HepG2 (cell line): ENCODE measurements around the gene NKX2-2. TPM values are rescaled to one million over a fixed set of nuclear protein-coding genes. Genes with fewer than 3 reads are reported as not detected.

ENCODE experiments used
- AHR ChIP-seq: IDR thresholded peaks from 2 replicates; pipeline ENCODE4 v1.6.1; 2018; ENCODE audit warnings: missing genetic modification reagents, missing compliant biosample characterization
- CBX2 ChIP-seq, 2 experiments: fragments of 200-600 bp in 1 of 2; sonication (generic); formaldehyde crosslinking in 1 of 2; IDR thresholded peaks; 2 replicates each; pipeline versions ENCODE4 v1.7.0 to v1.8.1; 2018 to 2022; ENCODE audit warnings: low read depth in 2 of 2, low read length in 1 of 2, mild to moderate bottlenecking in 1 of 2, missing genetic modification reagents in 1 of 2
- EZH2 ChIP-seq: conservative IDR thresholded peaks from 2 replicates; pipeline ENCODE4 v1.6.1; 2012; ENCODE audit warnings: mild to moderate bottlenecking, low read depth, low read length, moderate library complexity
- HNF4G ChIP-seq, 2 experiments: sonication (generic) in 1 of 2; formaldehyde crosslinking in 1 of 2; IDR thresholded peaks; 2 replicates each; pipeline versions ENCODE4 v1.4.0 to v1.6.1; 2011 to 2020; ENCODE audit warnings: borderline replicate concordance in 2 of 2, low read depth in 2 of 2, mild to moderate bottlenecking in 2 of 2, low read length in 1 of 2, missing genetic modification reagents in 1 of 2, moderate library complexity in 1 of 2
- REPIN1 ChIP-seq: sonication (generic); formaldehyde crosslinking; IDR thresholded peaks from 2 replicates; pipeline ENCODE4 v1.8.0; 2022; ENCODE audit warnings: missing genetic modification reagents, low read depth, mild to moderate bottlenecking, borderline replicate concordance
- ZNF501 ChIP-seq: sonication (generic); formaldehyde crosslinking; IDR thresholded peaks from 2 replicates; pipeline ENCODE4 v1.5.1; 2020; ENCODE audit warnings: mild to moderate bottlenecking, moderate library complexity, missing genetic modification reagents
- ZSCAN30 ChIP-seq: sonication (generic); formaldehyde crosslinking; IDR thresholded peaks from 2 replicates; pipeline ENCODE4 v1.5.0; 2020; ENCODE audit warnings: mild to moderate bottlenecking, missing genetic modification reagents
- polyA plus RNA-seq, 8 experiments: library from polyadenylated mRNA; depleted of rRNA in 3 of 8; stranded (reverse) in 7 of 8; unstranded in 1 of 8; fragments of >200 nt; fragmentation: Illumina TruSeq in 4 of 8; extraction: Trizol in 4 of 8; gene quantifications; 2 replicates each; pipeline versions ENCODE4 v1.2.1 to v1.2.3, GENCODE V29; 2011 to 2016; ENCODE audit warnings: low read depth in 4 of 8, missing spikeins in 1 of 8, mixed read lengths in 1 of 8; ENCODE audit not compliant: insufficient read depth in 1 of 8
- total RNA-seq, 5 experiments: library from RNA; depleted of rRNA; stranded (reverse); fragments of >200 nt; fragmentation: Illumina TruSeq; extraction: Trizol; gene quantifications; 2 replicates each; pipeline ENCODE4 v1.2.3, GENCODE V29; 2016; ENCODE audit warnings: low read depth in 1 of 5
- TF ChIP-seq, protein P1 (sequence below): sonication (generic); formaldehyde crosslinking; IDR thresholded peaks from 2 replicates; pipeline ENCODE4 v1.4.0; 2020; ENCODE audit warnings: mild to moderate bottlenecking, missing genetic modification reagents
- TF ChIP-seq, protein P2 (sequence below): IDR thresholded peaks from 2 replicates; pipeline ENCODE4 v1.6.1; 2016; ENCODE audit warnings: missing biosample characterization, missing genetic modification reagents, low read depth
- TF ChIP-seq, protein P3 (sequence below): IDR thresholded peaks from 2 replicates; pipeline ENCODE4 v1.6.1; 2012; ENCODE audit warnings: low read length, improper control_type of control experiment
- TF ChIP-seq, protein P4 (sequence below): sonication (generic); formaldehyde crosslinking; IDR thresholded peaks from 2 replicates; pipeline ENCODE4 v1.8.0; 2022; ENCODE audit warnings: mild to moderate bottlenecking, missing genetic modification reagents; ENCODE audit not compliant: insufficient replicate concordance
- TF ChIP-seq, protein P5 (sequence below): sonication (generic); formaldehyde crosslinking; IDR thresholded peaks from 2 replicates; pipeline ENCODE4 v1.4.0; 2020; ENCODE audit warnings: missing genetic modification reagents, borderline replicate concordance

Gene NKX2-2
- total and polyA plus RNA-seq, 2 of the 13 experiments (the other 11 are each of a cell fraction or from before 2014, with no cell fraction given), result not detected

DNA sequence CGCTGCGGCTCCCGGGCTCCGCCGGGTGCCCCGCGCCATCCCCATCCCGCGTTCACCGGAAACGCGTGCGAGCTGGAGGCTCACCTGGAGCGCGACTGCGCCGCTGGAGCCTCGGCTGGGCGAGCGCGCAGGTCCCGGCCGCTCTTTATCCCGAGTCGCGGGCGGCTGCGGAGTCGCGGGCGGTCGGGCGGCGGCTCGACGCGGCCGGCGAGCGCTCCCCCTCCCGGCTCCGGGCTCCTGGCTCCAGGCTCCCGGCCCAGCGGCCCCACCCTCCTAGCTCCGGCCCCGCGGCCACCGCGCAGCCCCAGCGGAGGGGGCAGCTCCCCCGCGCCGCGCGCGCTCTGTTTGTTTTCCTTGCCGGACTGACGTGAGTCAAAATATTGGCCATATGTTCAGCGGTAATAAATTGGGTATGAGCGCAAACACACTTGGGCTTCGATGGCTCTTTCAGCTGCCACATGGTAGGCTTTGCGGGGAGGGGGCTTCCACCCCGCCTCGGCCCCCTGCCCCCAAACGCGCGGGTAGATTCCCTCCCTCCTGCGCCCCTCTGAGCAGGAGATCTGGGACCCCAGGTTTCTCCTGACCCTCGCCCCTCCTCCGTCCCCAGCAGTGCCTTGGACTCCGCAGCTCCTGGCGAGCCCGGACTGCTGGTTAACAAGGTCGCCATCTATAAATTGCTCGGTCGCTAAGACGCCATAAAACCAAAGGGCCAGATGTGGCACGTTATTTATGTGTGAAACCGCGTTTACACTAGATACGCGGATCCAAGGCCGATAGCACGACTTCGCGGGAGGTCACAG lies 8.8 kb upstream of the NKX2-2 start (continued):
- TF ChIP-seq, protein P1, sequence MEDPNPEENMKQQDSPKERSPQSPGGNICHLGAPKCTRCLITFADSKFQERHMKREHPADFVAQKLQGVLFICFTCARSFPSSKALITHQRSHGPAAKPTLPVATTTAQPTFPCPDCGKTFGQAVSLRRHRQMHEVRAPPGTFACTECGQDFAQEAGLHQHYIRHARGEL, result no peak
- TF ChIP-seq EZH2, result peak; percentile 84
- TF ChIP-seq, protein P2, sequence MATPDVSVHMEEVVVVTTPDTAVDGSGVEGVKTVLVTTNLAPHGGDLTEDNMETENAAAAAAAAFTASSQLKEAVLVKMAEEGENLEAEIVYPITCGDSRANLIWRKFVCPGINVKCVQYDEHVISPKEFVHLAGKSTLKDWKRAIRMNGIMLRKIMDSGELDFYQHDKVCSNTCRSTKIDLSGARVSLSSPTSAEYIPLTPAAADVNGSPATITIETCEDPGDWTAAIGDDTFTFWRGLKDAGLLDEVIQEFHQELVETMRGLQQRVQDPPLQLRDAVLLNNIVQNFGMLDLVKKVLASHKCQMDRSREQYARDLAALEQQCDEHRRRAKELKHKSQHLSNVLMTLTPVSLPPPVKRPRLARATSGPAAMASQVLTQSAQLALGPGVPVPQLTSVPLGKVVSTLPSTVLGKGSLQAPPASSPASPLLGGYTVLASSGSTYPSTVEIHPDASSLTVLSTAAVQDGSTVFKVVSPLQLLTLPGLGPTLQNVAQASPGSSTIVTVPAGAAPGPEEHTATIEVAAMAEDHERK, result no peak
- TF ChIP-seq, protein P3, sequence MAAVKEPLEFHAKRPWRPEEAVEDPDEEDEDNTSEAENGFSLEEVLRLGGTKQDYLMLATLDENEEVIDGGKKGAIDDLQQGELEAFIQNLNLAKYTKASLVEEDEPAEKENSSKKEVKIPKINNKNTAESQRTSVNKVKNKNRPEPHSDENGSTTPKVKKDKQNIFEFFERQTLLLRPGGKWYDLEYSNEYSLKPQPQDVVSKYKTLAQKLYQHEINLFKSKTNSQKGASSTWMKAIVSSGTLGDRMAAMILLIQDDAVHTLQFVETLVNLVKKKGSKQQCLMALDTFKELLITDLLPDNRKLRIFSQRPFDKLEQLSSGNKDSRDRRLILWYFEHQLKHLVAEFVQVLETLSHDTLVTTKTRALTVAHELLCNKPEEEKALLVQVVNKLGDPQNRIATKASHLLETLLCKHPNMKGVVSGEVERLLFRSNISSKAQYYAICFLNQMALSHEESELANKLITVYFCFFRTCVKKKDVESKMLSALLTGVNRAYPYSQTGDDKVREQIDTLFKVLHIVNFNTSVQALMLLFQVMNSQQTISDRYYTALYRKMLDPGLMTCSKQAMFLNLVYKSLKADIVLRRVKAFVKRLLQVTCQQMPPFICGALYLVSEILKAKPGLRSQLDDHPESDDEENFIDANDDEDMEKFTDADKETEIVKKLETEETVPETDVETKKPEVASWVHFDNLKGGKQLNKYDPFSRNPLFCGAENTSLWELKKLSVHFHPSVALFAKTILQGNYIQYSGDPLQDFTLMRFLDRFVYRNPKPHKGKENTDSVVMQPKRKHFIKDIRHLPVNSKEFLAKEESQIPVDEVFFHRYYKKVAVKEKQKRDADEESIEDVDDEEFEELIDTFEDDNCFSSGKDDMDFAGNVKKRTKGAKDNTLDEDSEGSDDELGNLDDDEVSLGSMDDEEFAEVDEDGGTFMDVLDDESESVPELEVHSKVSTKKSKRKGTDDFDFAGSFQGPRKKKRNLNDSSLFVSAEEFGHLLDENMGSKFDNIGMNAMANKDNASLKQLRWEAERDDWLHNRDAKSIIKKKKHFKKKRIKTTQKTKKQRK, result no peak
- TF ChIP-seq AHR, result 0 out of 2 replicates have a peak, but pooled peaks have one; percentile 21
- TF ChIP-seq REPIN1 (CRISPR knock-in tag), result no peak
- TF ChIP-seq CBX2 (IDR thresholded peaks at IDR 0.05; ENCODE audit: low read depth, low read length), result no peak
- TF ChIP-seq CBX2 (CRISPR knock-in tag; IDR thresholded peaks at IDR 0.05; ENCODE audit: low read depth), result no peak
- TF ChIP-seq ZSCAN30 (CRISPR knock-in tag), result no peak
- no peak for TF ChIP-seq ZNF501 (CRISPR knock-in tag)
- TF ChIP-seq, protein P4, sequence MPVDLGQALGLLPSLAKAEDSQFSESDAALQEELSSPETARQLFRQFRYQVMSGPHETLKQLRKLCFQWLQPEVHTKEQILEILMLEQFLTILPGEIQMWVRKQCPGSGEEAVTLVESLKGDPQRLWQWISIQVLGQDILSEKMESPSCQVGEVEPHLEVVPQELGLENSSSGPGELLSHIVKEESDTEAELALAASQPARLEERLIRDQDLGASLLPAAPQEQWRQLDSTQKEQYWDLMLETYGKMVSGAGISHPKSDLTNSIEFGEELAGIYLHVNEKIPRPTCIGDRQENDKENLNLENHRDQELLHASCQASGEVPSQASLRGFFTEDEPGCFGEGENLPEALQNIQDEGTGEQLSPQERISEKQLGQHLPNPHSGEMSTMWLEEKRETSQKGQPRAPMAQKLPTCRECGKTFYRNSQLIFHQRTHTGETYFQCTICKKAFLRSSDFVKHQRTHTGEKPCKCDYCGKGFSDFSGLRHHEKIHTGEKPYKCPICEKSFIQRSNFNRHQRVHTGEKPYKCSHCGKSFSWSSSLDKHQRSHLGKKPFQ (CRISPR knock-in tag), result no peak
- TF ChIP-seq, protein P5, sequence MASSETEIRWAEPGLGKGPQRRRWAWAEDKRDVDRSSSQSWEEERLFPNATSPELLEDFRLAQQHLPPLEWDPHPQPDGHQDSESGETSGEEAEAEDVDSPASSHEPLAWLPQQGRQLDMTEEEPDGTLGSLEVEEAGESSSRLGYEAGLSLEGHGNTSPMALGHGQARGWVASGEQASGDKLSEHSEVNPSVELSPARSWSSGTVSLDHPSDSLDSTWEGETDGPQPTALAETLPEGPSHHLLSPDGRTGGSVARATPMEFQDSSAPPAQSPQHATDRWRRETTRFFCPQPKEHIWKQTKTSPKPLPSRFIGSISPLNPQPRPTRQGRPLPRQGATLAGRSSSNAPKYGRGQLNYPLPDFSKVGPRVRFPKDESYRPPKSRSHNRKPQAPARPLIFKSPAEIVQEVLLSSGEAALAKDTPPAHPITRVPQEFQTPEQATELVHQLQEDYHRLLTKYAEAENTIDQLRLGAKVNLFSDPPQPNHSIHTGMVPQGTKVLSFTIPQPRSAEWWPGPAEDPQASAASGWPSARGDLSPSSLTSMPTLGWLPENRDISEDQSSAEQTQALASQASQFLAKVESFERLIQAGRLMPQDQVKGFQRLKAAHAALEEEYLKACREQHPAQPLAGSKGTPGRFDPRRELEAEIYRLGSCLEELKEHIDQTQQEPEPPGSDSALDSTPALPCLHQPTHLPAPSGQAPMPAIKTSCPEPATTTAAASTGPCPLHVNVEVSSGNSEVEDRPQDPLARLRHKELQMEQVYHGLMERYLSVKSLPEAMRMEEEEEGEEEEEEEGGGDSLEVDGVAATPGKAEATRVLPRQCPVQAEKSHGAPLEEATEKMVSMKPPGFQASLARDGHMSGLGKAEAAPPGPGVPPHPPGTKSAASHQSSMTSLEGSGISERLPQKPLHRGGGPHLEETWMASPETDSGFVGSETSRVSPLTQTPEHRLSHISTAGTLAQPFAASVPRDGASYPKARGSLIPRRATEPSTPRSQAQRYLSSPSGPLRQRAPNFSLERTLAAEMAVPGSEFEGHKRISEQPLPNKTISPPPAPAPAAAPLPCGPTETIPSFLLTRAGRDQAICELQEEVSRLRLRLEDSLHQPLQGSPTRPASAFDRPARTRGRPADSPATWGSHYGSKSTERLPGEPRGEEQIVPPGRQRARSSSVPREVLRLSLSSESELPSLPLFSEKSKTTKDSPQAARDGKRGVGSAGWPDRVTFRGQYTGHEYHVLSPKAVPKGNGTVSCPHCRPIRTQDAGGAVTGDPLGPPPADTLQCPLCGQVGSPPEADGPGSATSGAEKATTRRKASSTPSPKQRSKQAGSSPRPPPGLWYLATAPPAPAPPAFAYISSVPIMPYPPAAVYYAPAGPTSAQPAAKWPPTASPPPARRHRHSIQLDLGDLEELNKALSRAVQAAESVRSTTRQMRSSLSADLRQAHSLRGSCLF (CRISPR knock-in tag), result no peak
- TF ChIP-seq HNF4G (IDR thresholded peaks at IDR 0.05; ENCODE audit: borderline replicate concordance, low read depth, low read length), result no peak
- TF ChIP-seq HNF4G (CRISPR knock-in tag; IDR thresholded peaks at IDR 0.05; ENCODE audit: borderline replicate concordance, low read depth), result no peak
